OCI-LY1 (cell line): ENCODE results near the gene PLPP1.

ENCODE experiments used
- H2AFZ ChIP-seq: fragments of 200-600 bp; sonication (generic), shearing (Covaris generic); 2 replicates; pipeline ENCODE4 v1.6.0; 2014; ENCODE audit warnings: antibody characterized with exemption, mild to moderate bottlenecking, low read length
- H3F3A ChIP-seq: fragments of 200-600 bp; sonication (generic), shearing (Covaris generic); 2 replicates; pipeline ENCODE4 v1.6.0; 2014; ENCODE audit warnings: mild to moderate bottlenecking, antibody characterized with exemption, low read length, moderate library complexity; ENCODE audit not compliant: insufficient read depth
- H3K27ac ChIP-seq: fragments of 200-600 bp; sonication (generic); 2 replicates; pipeline ENCODE4 v1.5.1; 2014; ENCODE audit warnings: low read length, mixed run types, mild to moderate bottlenecking, low read depth; ENCODE audit not compliant: poor library complexity, severe bottlenecking
- H3K27me3 ChIP-seq: fragments of 200-600 bp; sonication (generic); 2 replicates; pipeline ENCODE4 v1.6.0; 2014; ENCODE audit warnings: antibody characterized with exemption, mild to moderate bottlenecking, low read length, moderate library complexity; ENCODE audit not compliant: insufficient read depth
- H3K36me3 ChIP-seq: fragments of 200-600 bp; sonication (generic); 2 replicates; pipeline ENCODE4 v1.6.1; 2014; ENCODE audit warnings: mild to moderate bottlenecking, antibody characterized with exemption, low read length, moderate library complexity, mixed read lengths; ENCODE audit not compliant: insufficient read depth
- H3K4me1 ChIP-seq: fragments of 200-600 bp; sonication (generic); 2 replicates; pipeline ENCODE4 v1.5.1; 2014; ENCODE audit warnings: mild to moderate bottlenecking, low read length, moderate library complexity; ENCODE audit not compliant: insufficient read depth, severe bottlenecking
- H3K4me2 ChIP-seq: fragments of 200-600 bp; sonication (generic), shearing (Covaris generic); 2 replicates; pipeline ENCODE4 v1.6.1; 2014; ENCODE audit warnings: low read length
- H3K4me3 ChIP-seq: fragments of 200-600 bp; sonication (generic); 2 replicates; pipeline ENCODE4 v1.5.1; 2014; ENCODE audit warnings: low read length, low read depth, mild to moderate bottlenecking, mixed read lengths; ENCODE audit not compliant: poor library complexity, severe bottlenecking
- H3K79me2 ChIP-seq: fragments of 200-600 bp; shearing (Covaris generic); 2 replicates; pipeline ENCODE4 v1.6.1; 2016; ENCODE audit warnings: mixed run types, low read length, mixed read lengths; ENCODE audit not compliant: insufficient read depth
- H3K9ac ChIP-seq: fragments of 200-600 bp; sonication (generic), shearing (Covaris generic); 2 replicates; pipeline ENCODE4 v1.6.1; 2014; ENCODE audit warnings: mild to moderate bottlenecking, low read length, mixed read lengths
- H3K9me2 ChIP-seq: fragments of 200-600 bp; sonication (generic), shearing (Covaris generic); 2 replicates; pipeline ENCODE4 v1.6.1; 2014; ENCODE audit warnings: low read depth, mild to moderate bottlenecking, low read length, mixed read lengths
- H3K9me3 ChIP-seq: fragments of 200-600 bp; shearing (Covaris generic); 2 replicates; pipeline ENCODE4 v1.6.1; 2014; ENCODE audit warnings: low read length, mixed read lengths
- H4K20me1 ChIP-seq: fragments of 200-600 bp; sonication (generic), shearing (Covaris generic); 2 replicates; pipeline ENCODE4 v1.6.0; 2016; ENCODE audit warnings: mild to moderate bottlenecking, low read length; ENCODE audit not compliant: insufficient read depth
- EZH2 ChIP-seq: fragments of 200-600 bp; sonication (generic), shearing (Covaris generic); IDR thresholded peaks from 2 replicates; pipeline ENCODE4 v1.8.0; 2017; ENCODE audit warnings: borderline replicate concordance, mixed run types, mild to moderate bottlenecking, antibody characterized with exemption, low read length, moderate library complexity, mixed read lengths
- TF ChIP-seq, protein P1 (sequence below): fragments of 200-600 bp; sonication (generic), shearing (Covaris generic); IDR thresholded peaks from 2 replicates; pipeline ENCODE4 v1.5.1; 2017; ENCODE audit warnings: mild to moderate bottlenecking, antibody characterized with exemption, low read length, moderate library complexity, mixed read lengths

PLPP1 gene

DNA sequence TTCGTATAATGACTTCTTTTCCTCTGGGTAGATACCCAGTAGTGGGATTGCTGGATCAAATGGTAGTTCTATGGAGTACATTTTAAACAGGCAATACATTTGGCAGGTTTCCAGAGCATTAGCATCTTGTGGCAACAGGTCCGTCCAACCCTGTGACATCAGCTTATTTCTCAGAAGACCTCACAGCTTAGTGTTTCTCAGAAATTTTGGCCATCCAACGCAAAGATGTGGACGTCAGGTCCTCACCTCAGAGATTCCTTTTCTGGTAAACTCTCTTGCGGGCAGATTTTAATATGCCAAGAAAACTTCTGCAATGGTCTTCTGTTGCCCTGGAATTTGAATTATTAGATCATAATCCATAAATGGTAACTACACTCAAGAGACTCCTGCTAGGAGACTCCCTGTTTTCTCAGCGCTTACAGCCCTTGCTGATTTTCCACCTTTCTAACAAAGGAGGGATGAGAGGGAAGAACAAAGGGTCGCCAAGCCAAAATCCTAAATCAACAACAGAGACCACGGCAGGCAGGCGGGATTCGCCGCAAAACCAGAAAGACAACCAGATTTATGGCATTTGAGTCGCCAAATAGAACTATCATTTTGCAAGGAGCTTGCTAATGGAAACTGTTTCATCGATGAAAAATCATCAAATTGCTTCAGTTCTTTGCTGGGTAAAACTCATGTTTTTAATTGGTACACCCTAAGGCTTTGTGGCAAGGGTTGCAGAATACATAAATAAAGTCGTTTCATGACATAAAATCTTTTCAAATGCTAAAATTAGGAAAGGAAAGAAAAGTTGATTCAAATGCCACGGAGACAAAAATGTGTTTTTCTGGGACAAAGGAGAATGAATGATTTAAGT, 34.1 kb upstream of the PLPP1 start:
- H3K27ac ChIP-seq, result no peak overlapping the region

DNA sequence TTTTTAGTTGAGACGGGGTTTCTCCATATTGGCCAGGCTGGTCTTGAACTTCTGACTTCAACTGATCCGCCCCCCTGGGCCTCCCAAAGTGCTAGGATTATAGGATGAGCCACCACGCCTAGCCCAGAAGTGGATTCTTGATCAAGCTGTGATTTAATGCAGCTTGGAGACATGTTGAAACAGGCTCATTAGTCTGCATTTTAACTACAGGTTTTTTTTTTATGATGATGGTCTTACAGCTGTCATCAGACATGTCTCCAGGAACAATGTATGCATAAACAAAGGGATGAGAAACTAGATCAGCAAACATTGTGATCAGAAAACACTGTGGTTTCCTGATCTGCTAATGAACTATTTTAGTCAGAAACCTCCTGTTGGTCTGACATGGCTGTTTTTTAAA, 30.0 kb upstream of the PLPP1 start:
- TF ChIP-seq, protein P1, sequence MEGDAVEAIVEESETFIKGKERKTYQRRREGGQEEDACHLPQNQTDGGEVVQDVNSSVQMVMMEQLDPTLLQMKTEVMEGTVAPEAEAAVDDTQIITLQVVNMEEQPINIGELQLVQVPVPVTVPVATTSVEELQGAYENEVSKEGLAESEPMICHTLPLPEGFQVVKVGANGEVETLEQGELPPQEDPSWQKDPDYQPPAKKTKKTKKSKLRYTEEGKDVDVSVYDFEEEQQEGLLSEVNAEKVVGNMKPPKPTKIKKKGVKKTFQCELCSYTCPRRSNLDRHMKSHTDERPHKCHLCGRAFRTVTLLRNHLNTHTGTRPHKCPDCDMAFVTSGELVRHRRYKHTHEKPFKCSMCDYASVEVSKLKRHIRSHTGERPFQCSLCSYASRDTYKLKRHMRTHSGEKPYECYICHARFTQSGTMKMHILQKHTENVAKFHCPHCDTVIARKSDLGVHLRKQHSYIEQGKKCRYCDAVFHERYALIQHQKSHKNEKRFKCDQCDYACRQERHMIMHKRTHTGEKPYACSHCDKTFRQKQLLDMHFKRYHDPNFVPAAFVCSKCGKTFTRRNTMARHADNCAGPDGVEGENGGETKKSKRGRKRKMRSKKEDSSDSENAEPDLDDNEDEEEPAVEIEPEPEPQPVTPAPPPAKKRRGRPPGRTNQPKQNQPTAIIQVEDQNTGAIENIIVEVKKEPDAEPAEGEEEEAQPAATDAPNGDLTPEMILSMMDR, result no peak
- TF ChIP-seq EZH2, result no peak
- Histone ChIP-seq H3K4me2 (no peak overlapping the region), H3K27me3 (no peaks in the 10 kb centered on the region), H3K9ac (no peak overlapping the region), H3K79me2 (no peaks in the 10 kb centered on the region), H3K4me3 (no peak overlapping the region), H2AFZ (no peak overlapping the region), H3K9me3 (no peaks in the 10 kb centered on the region), H3K9me2 (no peaks in the 10 kb centered on the region), H4K20me1 (no peaks in the 10 kb centered on the region), H3K36me3 (no peaks in the 10 kb centered on the region), H3K4me1 (no peaks in the 10 kb centered on the region), H3K27ac (no peak overlapping the region), H3F3A (no peaks in the 10 kb centered on the region)

More for the DNA sequence above, 34.1 kb upstream of the PLPP1 start:
- no peak for TF ChIP-seq EZH2
- TF ChIP-seq, protein P1, result no peak
- H3K36me3 ChIP-seq, result no peaks in the 10 kb centered on the region
- H3K4me3 ChIP-seq, result no peak overlapping the region
- H3K79me2 ChIP-seq, result no peaks in the 10 kb centered on the region
- H3F3A ChIP-seq, result no peaks in the 10 kb centered on the region
- no peaks in the 10 kb centered on the region for H3K4me1 ChIP-seq
- no peak overlapping the region for H3K4me2 ChIP-seq
- H2AFZ ChIP-seq, result no peak overlapping the region
- H3K9ac ChIP-seq, result no peak overlapping the region
- no peaks in the 10 kb centered on the region for H3K27me3 ChIP-seq
- H3K9me2 ChIP-seq, result no peaks in the 10 kb centered on the region
- no peaks in the 10 kb centered on the region for H4K20me1 ChIP-seq
- no peaks in the 10 kb centered on the region for H3K9me3 ChIP-seq

DNA sequence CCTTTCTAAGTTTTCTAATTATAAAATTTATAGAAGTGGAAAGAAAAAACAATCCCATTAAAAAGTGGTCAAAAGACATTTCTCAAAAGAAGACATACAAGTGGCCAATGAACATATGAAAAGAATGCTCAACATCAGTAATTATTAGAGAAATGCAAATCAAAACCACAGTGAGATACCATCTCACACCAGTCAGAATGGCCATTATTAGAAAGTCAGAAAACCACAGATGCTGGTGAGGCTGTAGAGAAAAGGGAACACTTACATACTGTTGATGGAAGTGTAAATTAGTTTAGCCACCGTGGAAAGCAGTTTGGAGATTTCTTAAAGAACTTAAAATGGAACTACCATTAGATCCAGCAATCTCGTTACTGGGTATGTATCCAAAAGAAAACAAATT, 23.7 kb upstream of the PLPP1 start:
- no peak for TF ChIP-seq EZH2
- TF ChIP-seq, protein P1, result no peak
- Histone ChIP-seq H3K4me1 (no peaks in the 10 kb centered on the region), H3K27ac (no peak overlapping the region), H3K4me2 (no peak overlapping the region), H3K79me2 (no peaks in the 10 kb centered on the region), H3K27me3 (no peaks in the 10 kb centered on the region), H2AFZ (no peak overlapping the region), H3F3A (no peaks in the 10 kb centered on the region), H3K36me3 (no peaks in the 10 kb centered on the region), H3K4me3 (no peak overlapping the region), H3K9ac (no peak overlapping the region), H3K9me3 (no peaks in the 10 kb centered on the region), H4K20me1 (no peaks in the 10 kb centered on the region), H3K9me2 (no peaks in the 10 kb centered on the region)
